Measurements from ENCODE around the gene SRPK2. TPM values are rescaled to one million over a fixed set of nuclear protein-coding genes. Genes with fewer than 3 reads are reported as not detected.

The SRPK2 gene
- polyA plus RNA-seq, 5 donors = 40.3 to 60.8 (median 58.0) TPM

DNA sequence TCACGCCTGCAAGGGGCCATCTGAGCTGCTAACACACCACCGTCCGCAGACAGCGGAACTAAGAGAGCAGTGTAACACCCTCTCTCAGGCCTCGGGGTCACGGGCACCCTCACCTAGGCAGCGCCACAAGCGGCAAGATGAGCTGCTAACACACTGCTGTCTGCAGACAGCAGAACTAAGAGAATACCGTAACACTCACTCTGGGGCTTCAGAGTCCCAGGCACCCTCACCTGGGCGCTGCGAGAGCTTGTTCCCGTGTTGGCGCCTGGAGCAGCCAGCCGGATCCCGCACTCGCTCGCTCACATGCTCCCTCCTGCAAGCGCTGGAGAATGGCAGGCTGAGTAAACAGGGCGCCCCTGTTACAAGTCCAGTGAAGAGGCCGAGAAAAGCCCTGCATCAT is 160.2 kb downstream of the SRPK2 start:
- no peak for DNase-seq

GRCh38 chr7:105227391-105227790 is 161.3 kb downstream of the SRPK2 start:
- DNase-seq = no peak

- no peak for DNase-seq
Observed at GRCh38 chr7:105224884-105225651, 163.7 kb downstream of the SRPK2 start.

DNA sequence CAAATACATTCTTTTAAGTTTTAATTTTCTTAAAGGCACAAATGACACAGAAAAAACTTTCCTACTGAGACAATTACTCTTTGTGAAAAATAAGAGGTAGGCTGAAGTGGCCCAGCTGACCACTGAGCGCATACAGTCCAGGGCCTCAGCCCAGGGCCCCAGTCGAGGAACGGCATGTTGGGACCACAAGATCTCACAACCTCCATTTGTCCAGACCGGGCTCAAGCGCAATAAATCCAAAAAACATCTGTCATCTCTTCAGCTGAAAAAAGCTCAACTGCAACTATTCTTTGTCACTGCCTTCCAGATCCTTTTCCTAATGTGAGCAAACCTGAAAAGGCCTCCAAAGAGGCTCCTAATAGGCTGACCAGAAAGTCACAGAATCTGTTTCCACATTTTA is 165.8 kb downstream of the SRPK2 start:
- DNase-seq = no peak

DNA sequence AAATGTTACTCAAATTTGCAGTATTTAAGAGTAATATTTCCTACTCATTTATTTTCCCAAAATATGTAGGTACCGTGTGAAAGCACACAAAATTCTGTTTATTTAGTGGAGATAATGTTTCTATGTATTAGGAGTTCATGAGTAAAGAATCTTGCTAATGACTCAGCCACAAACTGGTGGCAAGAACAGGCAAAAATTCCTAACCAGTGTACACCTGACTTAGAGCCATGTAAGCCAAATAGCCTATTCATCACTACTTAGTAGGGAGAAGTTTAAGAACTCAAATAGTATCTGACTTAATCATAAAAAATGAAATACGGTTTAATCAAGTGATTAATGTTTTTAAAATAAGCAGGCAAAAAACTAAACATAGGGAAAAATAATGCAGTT is 169.0 kb downstream of the SRPK2 start:
- no peak for DNase-seq

GRCh38 chr7:105218939-105219770 is 169.6 kb downstream of the SRPK2 start:
- no peak for DNase-seq

GRCh38 chr7:105218215-105218614 is 170.5 kb downstream of the SRPK2 start:
- DNase-seq = no peak

GRCh38 chr7:105216786-105217185 is 171.9 kb downstream of the SRPK2 start:
- no peak for DNase-seq

DNA sequence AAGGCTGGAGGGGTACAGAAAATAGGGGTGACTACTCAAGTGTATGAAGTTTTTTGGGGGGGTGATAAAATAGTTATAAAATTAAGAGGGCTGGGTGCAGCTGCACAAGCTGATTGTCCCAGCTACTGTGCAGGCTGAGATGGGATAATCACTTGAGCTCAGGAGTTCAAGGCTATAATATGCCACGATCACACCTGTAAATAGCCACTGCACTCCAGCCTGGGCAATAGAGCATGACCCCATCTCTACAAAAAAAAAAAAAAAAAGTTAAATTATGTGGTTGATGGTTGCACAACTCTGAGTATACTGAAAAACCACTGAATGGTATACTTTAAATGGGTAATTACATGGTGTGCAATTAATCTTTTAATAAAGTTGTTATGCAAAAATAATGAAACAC is 172.9 kb downstream of the SRPK2 start:
- DNase-seq = no peak

DNA sequence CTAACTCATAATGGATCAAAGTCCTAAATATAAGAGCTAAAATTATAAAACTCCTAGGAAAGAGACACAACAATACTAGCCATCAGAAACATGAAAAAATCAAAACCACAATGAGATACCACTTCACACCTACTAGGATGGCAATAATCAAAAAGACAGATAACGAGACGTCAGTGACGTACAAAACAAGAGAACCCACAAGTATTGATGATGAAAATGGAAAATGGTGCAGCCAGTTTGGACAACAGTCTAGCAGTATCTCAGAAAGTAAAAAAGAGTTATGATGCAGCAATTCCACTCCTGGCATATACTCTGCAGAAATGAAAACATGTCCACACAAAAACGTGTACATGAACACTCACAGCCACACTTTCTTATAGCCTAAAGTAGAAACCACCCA is 173.5 kb downstream of the SRPK2 start:
- no peak for DNase-seq

DNA sequence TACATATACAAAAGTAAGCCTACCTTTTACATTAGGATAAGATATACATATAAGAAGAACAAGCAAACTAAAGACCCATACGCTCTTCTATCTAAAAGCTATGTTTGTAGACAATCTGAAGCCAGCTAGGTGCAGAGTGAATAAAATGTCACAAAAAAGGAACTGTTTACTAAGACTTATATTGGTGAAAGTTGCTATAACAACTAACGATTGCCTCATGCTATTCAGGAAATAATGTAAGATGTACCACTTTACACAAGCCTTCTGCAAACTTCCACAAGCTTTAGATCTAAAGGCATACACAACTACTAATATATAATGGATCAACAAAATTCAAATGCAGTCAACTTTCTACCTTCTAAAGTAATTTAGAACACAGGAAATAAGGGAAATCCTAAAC is 175.1 kb downstream of the SRPK2 start:
- no peak for DNase-seq

DNA sequence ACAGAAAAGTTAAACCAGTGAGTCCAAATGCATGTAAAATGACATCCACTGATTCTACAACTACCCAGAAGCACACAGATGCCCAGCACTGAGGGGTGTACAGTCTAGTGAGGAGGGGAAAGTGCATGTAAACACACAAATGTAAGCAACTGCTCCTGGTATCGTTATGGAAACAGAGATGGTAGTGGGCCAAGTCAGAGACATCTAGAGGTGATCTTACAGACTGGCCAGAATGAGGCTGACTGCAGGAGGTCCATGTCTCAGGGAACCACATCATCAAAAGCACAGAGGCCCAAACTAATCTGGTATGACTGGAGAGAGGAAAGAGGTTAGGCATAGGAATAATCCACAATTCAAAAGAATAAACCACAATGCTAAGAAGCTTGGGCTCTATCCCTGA is 176.5 kb downstream of the SRPK2 start:
- DNase-seq = no peak

DNA sequence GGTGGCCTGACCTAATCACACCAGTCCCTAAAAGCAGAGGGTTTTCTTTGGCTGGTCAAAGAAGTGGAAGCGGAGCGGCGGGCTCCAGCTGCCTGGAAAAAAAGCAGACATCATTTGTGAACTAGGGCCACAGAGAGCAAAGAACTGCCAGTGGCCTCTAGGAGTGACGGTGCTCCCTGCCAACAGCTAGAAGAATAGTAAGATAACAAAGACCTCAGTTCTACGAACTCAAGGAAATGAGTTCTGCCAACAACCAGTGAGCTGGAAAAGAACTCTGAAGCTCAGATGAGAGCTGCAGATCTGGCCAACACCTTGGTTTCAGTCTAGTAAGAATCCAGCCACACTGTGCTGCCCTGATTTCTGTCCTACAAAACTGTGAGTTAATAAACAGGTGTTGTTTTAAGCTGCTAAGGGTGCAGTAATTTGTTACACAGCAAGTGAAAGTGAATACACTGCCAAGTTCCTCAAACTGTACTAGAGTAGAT is 178.0 kb downstream of the SRPK2 start:
- DNase-seq = no peak

DNA sequence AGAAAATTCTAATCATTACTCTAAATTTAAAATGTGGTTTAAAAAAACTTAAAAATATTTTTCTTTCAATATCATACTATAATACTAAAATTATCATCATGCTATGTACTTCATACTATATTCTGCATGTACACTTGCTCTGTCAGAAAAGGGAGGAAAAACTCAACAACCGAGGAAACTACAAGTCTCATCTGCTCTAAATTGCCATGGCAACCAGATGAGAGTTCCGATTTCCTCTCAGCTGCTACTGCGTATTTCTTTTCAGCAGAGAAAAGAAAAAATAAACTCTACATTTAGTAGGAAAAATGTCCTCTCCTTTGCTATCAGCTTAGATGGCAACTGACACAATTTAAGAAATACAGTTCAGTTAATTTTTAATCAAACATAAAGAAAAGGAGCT is 178.9 kb downstream of the SRPK2 start:
- DNase-seq = no peak

GRCh38 chr7:105209433-105209832 is 179.3 kb downstream of the SRPK2 start:
- DNase-seq = no peak

GRCh38 chr7:105206985-105207384 is 181.7 kb downstream of the SRPK2 start:
- DNase-seq = no peak

GRCh38 chr7:105205592-105206237 is 183.0 kb downstream of the SRPK2 start:
- DNase-seq = no peak

DNA sequence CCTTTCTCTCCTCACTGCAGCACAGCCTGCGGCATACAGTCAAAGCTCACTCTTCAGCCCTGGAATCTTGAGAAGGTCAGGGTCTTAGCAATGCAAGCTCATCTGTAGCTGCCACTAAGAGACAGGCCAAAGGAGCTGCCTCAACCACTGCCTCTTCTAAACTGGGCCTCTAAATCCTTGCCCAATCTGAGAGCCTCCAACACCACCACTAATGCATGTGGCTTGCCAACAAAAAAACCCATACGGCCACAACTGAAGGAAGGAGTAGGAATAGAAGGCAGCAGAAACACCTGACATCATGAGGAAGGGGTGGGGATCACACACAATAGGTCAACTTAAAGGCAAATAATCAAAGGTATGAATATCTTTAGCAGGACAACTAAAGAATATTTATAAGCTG is 183.8 kb downstream of the SRPK2 start:
- no peak for DNase-seq

GRCh38 chr7:105204520-105204919 is 184.2 kb downstream of the SRPK2 start:
- DNase-seq = no peak

DNA sequence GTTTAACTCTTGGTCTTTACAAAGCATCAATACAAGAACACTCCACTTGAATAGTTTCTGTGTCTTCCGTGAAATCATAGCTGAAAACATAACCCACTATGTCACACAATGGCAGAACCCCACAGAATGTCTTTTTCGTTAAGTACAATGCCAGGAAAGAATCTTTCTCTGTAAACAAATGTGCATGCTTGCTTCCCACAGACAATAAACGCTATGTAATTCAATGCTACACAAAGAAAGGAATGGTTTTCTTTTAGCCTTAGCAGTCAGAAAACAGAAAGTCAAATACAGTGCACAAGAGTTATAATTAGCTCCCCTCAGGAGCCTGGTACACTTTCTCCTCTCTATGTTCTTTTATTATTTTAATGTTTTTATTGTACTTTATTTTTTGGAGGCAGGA is 186.1 kb downstream of the SRPK2 start:
- no peak for DNase-seq

GRCh38 chr7:105199386-105199785 is 189.3 kb downstream of the SRPK2 start:
- DNase-seq = no peak

DNA sequence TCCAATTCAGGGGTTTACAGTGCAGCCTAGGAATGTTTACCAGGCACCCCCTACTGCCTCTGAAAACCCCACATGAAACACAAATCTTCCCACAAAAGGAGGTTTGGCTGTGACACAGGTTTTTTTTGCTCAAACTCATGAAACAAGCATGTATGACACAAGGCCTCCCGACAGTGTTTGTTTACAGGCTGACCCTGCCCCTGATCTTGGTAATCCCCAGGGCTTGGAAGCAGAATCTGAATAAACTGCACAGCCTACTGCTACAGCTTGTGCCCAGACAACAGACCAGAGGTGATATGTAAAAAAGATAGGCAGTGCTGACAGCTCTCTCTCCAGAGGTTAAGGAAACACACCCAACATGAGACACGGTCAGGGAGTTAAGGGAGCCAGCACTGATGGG is 190.5 kb downstream of the SRPK2 start:
- DNase-seq = peak in 1 of 2 donors; percentile 19

DNA sequence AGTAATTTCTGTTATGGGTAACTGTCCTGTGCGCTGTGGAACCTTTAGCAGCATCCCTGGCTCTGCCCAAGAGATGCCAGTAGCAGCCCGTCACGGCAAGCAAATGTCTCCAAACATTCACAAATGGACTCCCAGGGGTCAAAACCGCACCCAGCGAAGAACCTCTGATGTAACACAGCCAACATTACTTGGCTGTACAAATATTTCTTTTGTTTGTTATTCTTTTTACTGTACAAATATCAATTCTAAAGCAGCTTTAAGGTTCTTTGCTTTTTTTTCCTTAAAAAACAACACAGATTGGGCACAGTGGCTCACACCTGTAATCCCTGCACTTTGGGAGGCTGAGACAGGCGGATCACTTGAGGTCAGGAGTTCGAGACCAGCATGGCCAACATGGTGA is 192.2 kb downstream of the SRPK2 start:
- no peak for DNase-seq
